ENCODE results near the gene KCNQ1. TPM values are rescaled to one million over a fixed set of nuclear protein-coding genes. Genes with fewer than 3 reads are reported as not detected.

The KCNQ1 gene
- total RNA-seq, 1 experiment from 2014 or later, result not detected

- Mint-ChIP-seq H3K36me3 (ENCODE audit: insufficient read depth, unreplicated experiment) (no peaks in the 10 kb centered on the region), H3K4me1 (ENCODE audit: insufficient read depth, unreplicated experiment) (peaks cover 19% of the 10 kb centered on the region), H3K27ac (ENCODE audit: low read depth, unreplicated experiment) (peak overlapping the region; percentile 42), H3K9me3 (ENCODE audit: unreplicated experiment) (no peaks in the 10 kb centered on the region), H3K4me3 (ENCODE audit: unreplicated experiment) (peak overlapping the region; percentile 64), H3K27me3 (ENCODE audit: insufficient read depth, unreplicated experiment) (no peaks in the 10 kb centered on the region)
- CTCF ChIA-PET, result interaction anchor here (0.5 to 11.0 kb wide), 49 partner anchors 18 to 921 kb away, joined by 3 to 443 read pairs (median 4); partner anchors contain the start of genes CDKN1C, PHLDA2 and TSSC4
- DNase-seq (ENCODE audit: unreplicated experiment), result peak; percentile 89
- POLR2A ChIA-PET, result interaction anchor here (0.7 to 4.8 kb wide), 7 partner anchors 95 to 397 kb away, joined by 4 to 68 read pairs (median 6); partner anchors contain the start of genes CDKN1C, KCNQ1OT1, PHLDA2 and TSSC4
- TF ChIP-seq CTCF (IDR thresholded peaks at IDR 0.05; ENCODE audit: unreplicated experiment), result peak; percentile 98
- BruUV-seq (replicated peaks), result no TSS peak
- intact Hi-C loops (cut with micrococcal nuclease), result loop anchor here (1.0 to 5.0 kb wide), 5 partner anchors 246 to 397 kb away; no protein-coding TSS in a partner anchor
These were observed 88.1 kb downstream of the KCNQ1 start for GRCh38 chr11:2532704-2533586.

DNA sequence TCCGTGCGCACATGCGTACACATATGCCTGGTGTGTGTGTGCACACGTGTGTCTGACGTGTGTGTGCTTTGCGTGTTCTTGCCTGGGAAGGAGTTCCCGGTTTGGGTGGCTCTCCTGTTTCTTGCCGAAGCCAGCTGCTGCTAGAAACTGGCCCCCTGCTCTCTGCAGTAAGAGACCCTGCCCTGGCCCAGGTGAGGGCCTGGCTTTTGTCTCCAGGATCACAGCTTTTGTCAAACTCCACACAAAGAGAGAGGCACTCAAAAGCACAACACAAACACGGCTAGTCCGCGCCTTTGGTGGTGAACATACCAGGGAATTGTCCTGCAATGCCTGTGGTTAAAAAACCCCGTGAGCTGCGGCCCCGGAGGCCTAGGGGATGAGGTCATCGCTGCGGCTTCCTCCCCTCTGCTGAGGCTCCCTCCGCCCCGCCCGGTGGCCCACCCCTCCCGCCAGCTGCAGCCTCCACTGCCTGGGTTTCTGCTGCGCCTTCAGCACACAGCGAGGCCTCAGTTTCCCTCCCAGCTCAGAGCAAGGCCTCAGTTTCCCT lies 88.9 kb downstream of the KCNQ1 start:
- intact Hi-C loops (cut with micrococcal nuclease), result loop anchor here (1.0 to 5.0 kb wide), 5 partner anchors 246 to 397 kb away; no protein-coding TSS in a partner anchor
- TF ChIP-seq CTCF (IDR thresholded peaks at IDR 0.05; ENCODE audit: unreplicated experiment), result no peak
- peak overlapping the region; percentile 59 for H3K4me3 Mint-ChIP-seq (ENCODE audit: unreplicated experiment)
- peak overlapping the region; percentile 42 for H3K27ac Mint-ChIP-seq (ENCODE audit: low read depth, unreplicated experiment)
- CTCF ChIA-PET, result interaction anchor here (0.6 to 11.0 kb wide), 28 partner anchors 17 to 922 kb away, joined by 3 to 443 read pairs (median 4); partner anchors contain the start of genes CDKN1C and PHLDA2
- H3K9me3 Mint-ChIP-seq (ENCODE audit: unreplicated experiment), result no peaks in the 10 kb centered on the region
- DNase-seq (ENCODE audit: unreplicated experiment), result peak; percentile 86
- no peaks in the 10 kb centered on the region for H3K27me3 Mint-ChIP-seq (ENCODE audit: insufficient read depth, unreplicated experiment)
- BruUV-seq (replicated peaks), result no TSS peak
- no peaks in the 10 kb centered on the region for H3K36me3 Mint-ChIP-seq (ENCODE audit: insufficient read depth, unreplicated experiment)
- peaks cover 16% of the 10 kb centered on the region for H3K4me1 Mint-ChIP-seq (ENCODE audit: insufficient read depth, unreplicated experiment)
- POLR2A ChIA-PET, result interaction anchor here (0.7 to 4.8 kb wide), 6 partner anchors 14 to 396 kb away, joined by 3 to 68 read pairs (median 6); partner anchors contain the start of genes CDKN1C, KCNQ1OT1 and PHLDA2

GRCh38 chr11:2534134-2534956 lies 89.5 kb downstream of the KCNQ1 start:
- peak; percentile 84 for DNase-seq (ENCODE audit: unreplicated experiment)
- BruUV-seq (replicated peaks), result no TSS peak
- intact Hi-C loops (cut with micrococcal nuclease), result loop anchor here (5.0 kb wide), 1 partner anchor 337 kb away; no protein-coding TSS in a partner anchor
- TF ChIP-seq CTCF (IDR thresholded peaks at IDR 0.05; ENCODE audit: unreplicated experiment), result no peak
- H3K27me3 Mint-ChIP-seq (ENCODE audit: insufficient read depth, unreplicated experiment), result no peaks in the 10 kb centered on the region
- CTCF ChIA-PET, result interaction anchor here (0.6 to 11.0 kb wide), 18 partner anchors 17 to 516 kb away, joined by 3 to 443 read pairs (median 4); partner anchors contain the start of genes CDKN1C and PHLDA2
- H3K27ac Mint-ChIP-seq (ENCODE audit: low read depth, unreplicated experiment), result peak overlapping the region; percentile 42
- H3K36me3 Mint-ChIP-seq (ENCODE audit: insufficient read depth, unreplicated experiment), result no peaks in the 10 kb centered on the region
- peak overlapping the region; percentile 59 for H3K4me3 Mint-ChIP-seq (ENCODE audit: unreplicated experiment)
- POLR2A ChIA-PET, result interaction anchor here (0.7 to 4.8 kb wide), 6 partner anchors 13 to 395 kb away, joined by 3 to 68 read pairs (median 6); partner anchors contain the start of genes CDKN1C, KCNQ1OT1 and PHLDA2
- no peaks in the 10 kb centered on the region for H3K9me3 Mint-ChIP-seq (ENCODE audit: unreplicated experiment)
- H3K4me1 Mint-ChIP-seq (ENCODE audit: insufficient read depth, unreplicated experiment), result peaks cover 13% of the 10 kb centered on the region

Measured in MCF 10A (cell line).